GM18508 (cell line): ENCODE data around the gene ILDR2.

Experiments used
- ATAC-seq: cut with Tn5 transposase; IDR thresholded peaks from one replicate; pipeline ENCODE4 v1.9.1; 2021; ENCODE audit warnings: moderate number of reproducible peaks; ENCODE audit not compliant: insufficient read depth, unreplicated experiment

The ILDR2 gene

GRCh38 chr1:166972193-166972592, 3.1 kb downstream of the ILDR2 start:
- no peak for ATAC-seq

DNA sequence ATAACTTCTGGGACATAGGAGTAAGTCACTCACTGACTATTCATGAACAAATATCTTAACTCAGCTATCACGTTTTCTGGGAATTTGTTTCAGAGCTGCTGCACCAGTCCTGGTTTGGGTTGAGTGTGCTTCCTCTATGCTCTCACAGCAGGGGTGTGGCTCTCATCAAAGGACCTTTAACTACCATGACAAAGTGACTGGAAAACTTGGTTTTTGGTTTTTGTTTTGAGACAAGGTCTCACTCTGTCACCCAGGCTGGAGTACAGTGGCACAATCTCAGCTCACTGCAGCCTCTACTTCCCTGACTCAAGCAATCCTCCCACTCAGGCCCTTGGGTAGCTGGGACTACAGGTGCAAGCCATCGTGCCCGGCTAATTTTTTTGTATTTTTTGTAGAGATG, 4.1 kb downstream of the ILDR2 start:
- no peak for ATAC-seq

DNA sequence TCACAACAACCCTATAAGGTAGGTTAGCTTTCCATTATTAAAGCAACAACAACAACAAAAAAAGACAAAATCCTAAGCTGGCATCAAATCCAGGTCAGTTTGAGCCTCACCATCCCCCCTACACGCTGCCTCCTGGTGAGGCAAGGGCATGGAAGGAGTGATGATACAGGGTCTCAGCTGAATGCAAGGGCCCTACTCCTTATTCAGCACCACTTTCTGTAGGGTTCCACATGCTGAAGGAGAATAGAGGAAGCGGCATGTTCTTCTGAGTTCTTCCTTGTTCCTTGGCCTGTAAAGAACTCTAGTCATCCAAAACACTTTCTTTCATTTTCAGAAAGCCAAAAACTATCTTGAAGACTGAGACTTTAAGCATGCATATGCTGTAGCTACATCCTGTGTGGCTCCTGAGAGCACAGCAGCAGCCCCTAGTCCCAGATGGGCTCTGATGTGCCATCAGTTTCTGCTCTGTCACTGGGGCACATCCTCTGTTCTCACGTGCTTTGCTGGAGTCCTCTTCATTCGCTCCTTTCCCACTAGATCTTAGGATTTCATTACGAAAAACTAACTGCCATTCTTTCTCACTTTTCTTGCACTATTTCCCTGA, 6.2 kb downstream of the ILDR2 start:
- ATAC-seq: peak; percentile 83

GRCh38 chr1:166960858-166961474, 14.4 kb downstream of the ILDR2 start:
- peak; percentile 60 for ATAC-seq

DNA sequence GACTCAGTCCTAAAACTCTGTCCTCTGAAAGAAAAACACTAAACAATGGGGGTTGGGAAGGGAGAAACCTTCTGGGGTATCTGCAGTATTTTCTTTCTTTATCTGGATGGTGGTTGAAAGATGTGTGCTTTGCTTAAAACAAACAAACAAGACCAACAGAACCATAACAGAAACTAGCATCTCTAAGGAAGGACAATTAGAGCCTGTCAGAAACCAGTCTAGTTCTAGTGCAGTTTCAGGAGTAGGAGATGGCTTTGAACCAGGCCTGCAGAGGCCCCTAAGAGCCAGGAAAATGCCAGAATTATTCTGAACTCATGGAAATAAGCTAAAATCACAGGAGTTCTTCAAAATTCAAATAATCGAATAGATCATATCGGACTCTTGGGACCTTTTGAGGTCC, 18.5 kb downstream of the ILDR2 start:
- ATAC-seq: no peak

GRCh38 chr1:166956057-166956850, 19.1 kb downstream of the ILDR2 start:
- ATAC-seq: no peak

- no peak for ATAC-seq
Measured at GRCh38 chr1:166953491-166953890, 21.8 kb downstream of the ILDR2 start.

GRCh38 chr1:166952002-166952746, 23.2 kb downstream of the ILDR2 start:
- ATAC-seq: no peak

- no peak for ATAC-seq
Measured at GRCh38 chr1:166951050-166951449, 24.3 kb downstream of the ILDR2 start.

- ATAC-seq: no peak
Measured at GRCh38 chr1:166950156-166950555, 25.2 kb downstream of the ILDR2 start.

GRCh38 chr1:166948856-166949350, 26.4 kb downstream of the ILDR2 start:
- no peak for ATAC-seq

GRCh38 chr1:166947398-166948043, 27.8 kb downstream of the ILDR2 start:
- no peak for ATAC-seq

DNA sequence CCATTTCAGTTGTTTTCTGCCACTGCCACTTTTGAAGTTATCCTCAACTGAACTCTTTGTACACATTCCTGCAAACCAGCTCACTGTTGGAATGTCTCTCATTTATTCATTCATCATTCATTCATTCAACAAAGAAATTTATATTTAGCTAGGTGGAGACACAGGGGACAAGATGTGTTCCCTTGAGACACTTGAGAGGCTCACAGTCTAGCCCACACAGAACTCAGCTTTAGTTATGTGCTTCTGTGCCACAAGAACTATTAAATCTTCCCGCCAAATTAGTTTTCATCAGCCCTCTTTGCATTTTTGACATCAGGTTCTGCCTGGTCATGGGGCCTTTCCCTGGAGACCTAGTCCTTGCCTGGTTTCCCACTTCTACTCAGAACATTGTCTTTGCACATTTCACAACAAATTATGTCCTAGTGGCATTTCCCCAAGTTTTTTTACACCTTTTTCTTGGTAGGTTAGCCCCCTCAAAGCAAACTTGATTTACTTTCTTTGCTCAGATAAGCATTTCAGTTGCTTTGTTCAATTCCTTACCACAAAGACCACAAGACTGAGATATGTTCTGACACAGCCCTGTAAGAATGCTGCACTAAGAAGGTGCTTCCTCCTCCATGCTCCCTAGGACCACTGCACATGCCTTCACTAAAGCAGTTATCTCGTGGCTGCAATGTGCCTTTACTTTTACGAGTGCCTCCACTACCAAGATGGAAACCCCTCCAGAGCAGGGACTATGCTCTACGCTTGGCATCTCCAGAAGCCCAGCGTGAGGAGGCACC, 31.0 kb downstream of the ILDR2 start:
- ATAC-seq: peak; percentile 62

GRCh38 chr1:166939741-166940375, 35.5 kb downstream of the ILDR2 start:
- no peak for ATAC-seq

- ATAC-seq: no peak
Measured at GRCh38 chr1:166937962-166938361, 37.4 kb downstream of the ILDR2 start.

- ATAC-seq: no peak
Measured at GRCh38 chr1:166937329-166937728, 38.0 kb downstream of the ILDR2 start.

DNA sequence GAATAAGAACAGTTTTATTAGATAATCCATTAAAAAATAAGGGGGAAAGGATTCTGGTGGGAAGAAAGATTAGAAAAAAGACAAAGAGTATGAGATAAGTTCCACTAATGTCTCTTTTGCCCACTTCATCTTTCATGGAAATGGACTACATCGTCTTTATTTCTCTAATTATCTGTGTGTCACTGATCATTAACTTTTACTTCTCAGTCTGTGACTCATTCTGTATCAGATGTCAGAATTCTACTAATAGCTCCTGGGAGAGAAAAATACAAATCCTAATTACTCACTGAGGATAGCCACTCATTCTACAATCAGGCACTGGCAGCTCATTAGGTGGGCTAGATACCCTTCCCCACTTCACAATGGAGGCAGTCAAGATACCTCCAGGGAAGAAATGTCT, 41.7 kb downstream of the ILDR2 start:
- no peak for ATAC-seq

GRCh38 chr1:166933140-166933539, 42.2 kb downstream of the ILDR2 start:
- no peak for ATAC-seq

DNA sequence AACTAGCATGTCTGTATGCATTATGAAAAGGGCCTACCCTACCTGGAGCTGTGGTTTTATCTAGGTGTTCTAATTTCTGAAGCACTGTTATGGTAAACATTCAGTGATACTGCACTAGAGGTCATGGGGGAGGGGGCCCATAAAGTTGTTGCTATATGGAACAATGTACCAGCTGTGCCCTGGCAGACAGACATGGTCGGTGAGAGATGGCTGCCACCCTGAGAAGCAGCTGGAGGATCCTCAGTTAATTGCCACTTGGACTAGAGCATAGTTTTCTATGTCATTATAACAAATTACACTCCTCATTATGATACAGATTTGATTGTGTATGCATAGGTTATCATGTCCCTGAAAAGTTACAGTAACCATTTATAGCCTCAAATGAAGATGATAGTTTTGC, 45.4 kb downstream of the ILDR2 start:
- no peak for ATAC-seq
